Activated CD4-positive, alpha-beta T cell treated with anti-CD3 and anti-CD28 coated beads, Interleukin-2, Interleukin-6, amounts not matched to agents 100 ng/mL and 50 ng/mL, durations not matched to agents 16 hours and 8 hours (primary cell): ENCODE results near the gene SULT2B1.
A peak's percentile ranks its signal among the peaks of the same experiment; 100 is the strongest.
"Not testable (repeated sequence)": the region's sequence is repeated elsewhere in the genome, so short reads cannot be mapped to it uniquely, and the experiment has no call there.

ENCODE experiments used
- DNase-seq: peaks from one replicate; pipeline ENCODE4 v3.0.0-alpha.2; 2020

The SULT2B1 gene

DNA sequence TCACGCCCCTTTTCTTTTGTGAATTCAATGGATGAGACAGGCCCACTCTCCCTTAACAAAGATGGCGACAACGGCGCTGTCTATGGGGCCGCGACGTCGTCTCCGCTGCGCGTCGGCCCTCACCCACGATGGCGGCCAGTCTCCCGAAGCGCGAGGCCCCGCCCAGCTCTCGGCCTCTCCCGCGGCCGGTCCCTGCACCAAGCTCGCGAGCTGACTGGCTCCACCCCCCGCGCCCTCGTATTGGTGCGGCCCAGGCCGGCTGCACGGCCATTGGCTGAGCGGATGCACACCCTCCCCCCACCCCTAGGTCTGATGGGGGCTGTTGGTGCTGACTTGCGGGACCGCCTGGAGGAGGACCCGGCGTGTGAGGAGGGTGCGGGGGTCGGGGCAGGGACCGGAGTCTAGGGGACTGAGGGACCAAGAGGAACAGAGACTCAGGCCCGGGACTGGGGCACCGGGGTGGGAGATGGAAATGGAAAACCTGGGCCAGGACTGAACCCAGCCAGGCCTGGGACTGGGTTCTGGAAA, 72.2 kb downstream of the SULT2B1 start:
- peak; percentile 98 for DNase-seq

DNA sequence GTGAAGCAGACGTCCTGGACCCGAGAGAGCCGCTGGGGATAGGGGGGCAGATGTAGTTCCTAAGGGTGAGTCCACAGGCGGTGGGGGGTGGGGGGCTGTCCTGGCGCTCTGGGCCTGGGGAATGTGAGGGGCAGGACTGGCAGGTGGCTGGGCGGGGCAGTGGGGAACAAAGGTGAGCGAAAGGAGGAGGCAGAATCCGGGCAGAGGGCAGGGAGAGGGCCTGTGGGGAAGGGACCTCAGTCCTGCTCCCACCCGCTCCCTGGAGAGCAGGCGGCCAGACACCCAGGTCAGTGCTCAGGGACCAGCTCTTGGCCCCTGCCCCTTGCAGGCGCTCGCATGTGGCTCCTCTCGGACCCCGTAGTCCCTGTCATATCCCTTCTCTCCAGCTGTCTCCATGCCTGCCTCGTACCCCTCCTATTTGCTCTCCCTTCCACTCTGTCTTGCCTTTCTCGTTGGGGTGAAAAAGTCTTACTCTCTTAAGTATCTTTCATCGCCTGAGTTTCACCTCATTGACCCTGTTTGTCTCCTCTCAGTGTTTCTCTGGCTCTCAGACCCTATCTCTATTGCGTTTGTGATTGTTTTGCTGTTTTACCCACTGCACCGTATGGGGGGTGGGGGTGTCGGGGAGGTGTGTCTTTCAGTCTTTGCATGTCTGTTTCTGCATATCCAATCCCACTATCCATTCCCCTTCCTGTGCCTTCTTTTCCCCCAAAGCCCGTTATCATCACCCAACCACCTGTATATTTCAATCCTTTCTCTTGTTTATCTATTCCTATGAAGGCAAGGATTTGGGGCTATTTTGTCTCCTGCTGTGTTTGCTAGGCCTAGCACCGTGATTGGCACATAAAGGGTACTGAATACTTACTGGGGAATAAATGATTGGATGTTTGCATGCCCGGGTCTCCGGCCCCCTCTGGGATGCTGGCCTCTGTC, 73.1 kb downstream of the SULT2B1 start:
- no peak for DNase-seq

DNA sequence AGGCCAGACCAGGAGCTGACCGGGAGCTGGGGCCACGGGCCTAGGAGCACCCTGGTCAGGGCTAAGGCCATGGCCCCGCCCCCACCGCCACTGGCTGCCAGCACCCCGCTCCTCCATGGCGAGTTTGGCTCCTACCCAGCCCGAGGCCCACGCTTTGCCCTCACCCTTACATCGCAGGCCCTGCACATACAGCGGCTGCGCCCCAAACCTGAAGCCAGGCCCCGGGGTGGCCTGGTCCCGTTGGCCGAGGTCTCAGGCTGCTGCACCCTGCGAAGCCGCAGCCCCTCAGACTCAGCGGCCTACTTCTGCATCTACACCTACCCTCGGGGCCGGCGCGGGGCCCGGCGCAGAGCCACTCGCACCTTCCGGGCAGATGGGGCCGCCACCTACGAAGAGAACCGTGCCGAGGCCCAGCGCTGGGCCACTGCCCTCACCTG, 73.9 kb downstream of the SULT2B1 start:
- DNase-seq: no peak

DNA sequence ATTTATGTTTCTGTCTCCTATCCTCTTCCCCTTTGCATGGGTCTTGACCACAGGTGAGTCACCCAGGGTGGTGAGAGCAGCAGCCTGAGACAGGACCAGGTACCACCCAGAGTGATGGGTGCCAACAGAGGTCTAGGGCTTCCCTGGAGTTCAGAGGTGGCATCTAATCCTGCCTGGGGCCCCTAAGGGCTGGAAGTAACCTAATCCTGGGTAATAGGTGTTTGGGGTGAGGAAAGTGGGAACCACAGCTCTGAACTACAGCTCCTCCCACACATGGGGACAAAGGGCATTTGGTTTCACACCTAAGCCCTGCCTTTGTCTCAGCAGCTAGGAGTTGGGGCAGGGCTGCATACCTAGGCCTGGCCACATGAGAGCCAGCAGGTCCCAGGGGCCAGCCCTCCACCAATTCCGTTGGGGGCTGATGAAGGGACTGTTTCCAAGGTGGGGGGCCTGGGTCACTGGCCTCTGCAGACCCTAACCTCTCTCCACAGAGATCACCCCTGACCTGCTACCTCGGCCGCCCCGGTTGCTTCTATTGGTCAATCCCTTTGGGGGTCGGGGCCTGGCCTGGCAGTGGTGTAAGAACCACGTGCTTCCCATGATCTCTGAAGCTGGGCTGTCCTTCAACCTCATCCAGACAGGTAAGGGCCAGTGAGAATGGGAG, 75.4 kb downstream of the SULT2B1 start:
- DNase-seq: no peak

DNA sequence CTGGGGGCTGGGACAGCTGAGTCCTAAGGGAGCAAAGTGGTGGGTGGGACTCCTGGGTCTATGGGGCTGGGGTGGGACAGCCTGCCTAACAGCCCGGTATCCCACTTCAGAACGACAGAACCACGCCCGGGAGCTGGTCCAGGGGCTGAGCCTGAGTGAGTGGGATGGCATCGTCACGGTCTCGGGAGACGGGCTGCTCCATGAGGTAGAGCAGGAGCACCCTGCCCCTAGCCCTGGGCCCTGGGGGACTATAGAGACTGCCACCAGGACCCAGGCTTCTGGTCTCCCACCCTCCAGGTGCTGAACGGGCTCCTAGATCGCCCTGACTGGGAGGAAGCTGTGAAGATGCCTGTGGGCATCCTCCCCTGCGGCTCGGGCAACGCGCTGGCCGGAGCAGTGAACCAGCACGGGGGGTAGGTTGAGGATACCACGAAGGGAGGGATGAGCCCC, 75.9 kb downstream of the SULT2B1 start:
- DNase-seq: no peak

DNA sequence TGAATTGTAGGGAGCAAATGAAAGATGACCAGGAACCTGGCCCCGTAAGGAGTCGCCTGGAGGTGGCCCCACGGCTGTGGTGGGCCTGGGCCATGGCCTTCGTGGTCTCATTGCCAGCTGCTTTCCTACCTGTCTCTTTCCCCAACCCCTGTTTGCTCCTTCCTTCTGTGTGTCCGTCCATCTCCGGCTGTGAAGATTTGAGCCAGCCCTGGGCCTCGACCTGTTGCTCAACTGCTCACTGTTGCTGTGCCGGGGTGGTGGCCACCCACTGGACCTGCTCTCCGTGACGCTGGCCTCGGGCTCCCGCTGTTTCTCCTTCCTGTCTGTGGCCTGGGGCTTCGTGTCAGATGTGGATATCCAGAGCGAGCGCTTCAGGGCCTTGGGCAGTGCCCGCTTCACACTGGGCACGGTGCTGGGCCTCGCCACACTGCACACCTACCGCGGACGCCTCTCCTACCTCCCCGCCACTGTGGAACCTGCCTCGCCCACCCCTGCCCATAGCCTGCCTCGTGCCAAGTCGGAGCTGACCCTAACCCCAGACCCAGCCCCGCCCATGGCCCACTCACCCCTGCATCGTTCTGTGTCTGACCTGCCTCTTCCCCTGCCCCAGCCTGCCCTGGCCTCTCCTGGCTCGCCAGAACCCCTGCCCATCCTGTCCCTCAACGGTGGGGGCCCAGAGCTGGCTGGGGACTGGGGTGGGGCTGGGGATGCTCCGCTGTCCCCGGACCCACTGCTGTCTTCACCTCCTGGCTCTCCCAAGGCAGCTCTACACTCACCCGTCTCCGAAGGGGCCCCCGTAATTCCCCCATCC, 76.7 kb downstream of the SULT2B1 start:
- no peak for DNase-seq

DNA sequence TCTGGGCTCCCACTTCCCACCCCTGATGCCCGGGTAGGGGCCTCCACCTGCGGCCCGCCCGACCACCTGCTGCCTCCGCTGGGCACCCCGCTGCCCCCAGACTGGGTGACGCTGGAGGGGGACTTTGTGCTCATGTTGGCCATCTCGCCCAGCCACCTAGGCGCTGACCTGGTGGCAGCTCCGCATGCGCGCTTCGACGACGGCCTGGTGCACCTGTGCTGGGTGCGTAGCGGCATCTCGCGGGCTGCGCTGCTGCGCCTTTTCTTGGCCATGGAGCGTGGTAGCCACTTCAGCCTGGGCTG, 77.3 kb downstream of the SULT2B1 start:
- no peak for DNase-seq

DNA sequence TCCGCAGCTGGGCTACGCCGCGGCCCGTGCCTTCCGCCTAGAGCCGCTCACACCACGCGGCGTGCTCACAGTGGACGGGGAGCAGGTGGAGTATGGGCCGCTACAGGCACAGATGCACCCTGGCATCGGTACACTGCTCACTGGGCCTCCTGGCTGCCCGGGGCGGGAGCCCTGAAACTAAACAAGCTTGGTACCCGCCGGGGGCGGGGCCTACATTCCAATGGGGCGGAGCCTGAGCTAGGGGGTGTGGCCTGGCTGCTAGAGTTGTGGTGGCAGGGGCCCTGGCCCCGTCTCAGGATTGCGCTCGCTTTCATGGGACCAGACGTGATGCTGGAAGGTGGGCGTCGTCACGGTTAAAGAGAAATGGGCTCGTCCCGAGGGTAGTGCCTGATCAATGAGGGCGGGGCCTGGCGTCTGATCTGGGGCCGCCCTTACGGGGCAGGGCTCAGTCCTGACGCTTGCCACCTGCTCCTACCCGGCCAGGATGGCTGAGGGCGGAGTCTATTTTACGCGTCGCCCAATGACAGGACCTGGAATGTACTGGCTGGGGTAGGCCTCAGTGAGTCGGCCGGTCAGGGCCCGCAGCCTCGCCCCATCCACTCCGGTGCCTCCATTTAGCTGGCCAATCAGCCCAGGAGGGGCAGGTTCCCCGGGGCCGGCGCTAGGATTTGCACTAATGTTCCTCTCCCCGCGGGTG, 77.8 kb downstream of the SULT2B1 start:
- DNase-seq: no peak

DNA sequence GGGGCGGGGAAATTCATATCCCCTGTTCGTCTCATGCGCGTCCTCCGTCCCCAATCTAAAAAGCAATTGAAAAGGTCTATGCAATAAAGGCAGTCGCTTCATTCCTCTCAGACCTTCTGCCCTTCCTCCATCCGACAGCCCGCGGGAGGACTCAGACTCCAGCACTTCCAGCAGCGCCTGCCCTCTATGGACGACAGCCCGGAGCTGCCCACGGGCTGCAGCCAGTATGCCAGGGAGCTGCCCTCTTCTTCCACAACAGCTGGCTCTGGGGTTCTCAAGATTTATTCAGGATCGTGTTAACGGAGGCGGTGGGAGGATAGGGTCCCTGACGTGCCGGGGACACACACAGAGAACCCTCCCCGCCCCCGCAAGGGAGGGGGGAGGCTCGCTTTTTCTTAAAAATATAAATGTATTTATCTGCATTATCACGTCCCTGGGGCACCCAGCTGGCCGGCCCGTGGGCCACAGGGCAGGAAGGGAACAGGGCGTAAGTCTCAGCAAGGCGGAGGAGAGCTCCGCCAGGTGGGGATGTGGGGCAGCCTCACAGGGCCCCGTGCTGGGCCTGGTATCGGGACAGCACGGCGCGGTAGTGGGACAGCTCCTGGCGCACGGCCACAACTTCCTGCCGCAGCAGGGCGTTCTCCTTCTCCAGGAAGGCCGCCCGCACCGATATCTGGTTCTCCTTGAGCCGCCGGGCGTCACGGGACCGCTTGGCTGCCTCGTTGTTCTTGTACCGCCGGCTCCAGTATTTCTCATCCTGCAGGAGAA, 78.5 kb downstream of the SULT2B1 start:
- no peak for DNase-seq

DNA sequence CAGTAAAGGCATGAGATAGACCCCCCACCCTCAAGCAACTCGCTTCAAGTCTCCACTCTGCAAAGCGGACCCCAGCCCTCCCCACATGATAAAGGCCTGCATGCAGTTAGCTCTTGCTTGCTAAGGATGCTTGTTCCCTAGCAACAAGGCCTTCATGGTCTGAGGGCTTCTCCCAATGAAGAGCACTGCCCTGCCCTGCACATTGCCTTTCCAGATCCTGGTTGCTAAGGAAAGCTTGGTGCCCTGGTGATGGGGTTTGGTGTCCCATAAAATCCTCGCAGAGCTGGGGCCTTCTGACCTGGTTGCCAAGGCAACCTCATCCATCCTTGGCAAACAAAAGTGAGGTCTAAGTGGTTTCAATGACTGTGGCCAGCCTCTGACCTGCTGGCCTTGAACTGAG, 79.3 kb downstream of the SULT2B1 start:
- DNase-seq: no peak

DNA sequence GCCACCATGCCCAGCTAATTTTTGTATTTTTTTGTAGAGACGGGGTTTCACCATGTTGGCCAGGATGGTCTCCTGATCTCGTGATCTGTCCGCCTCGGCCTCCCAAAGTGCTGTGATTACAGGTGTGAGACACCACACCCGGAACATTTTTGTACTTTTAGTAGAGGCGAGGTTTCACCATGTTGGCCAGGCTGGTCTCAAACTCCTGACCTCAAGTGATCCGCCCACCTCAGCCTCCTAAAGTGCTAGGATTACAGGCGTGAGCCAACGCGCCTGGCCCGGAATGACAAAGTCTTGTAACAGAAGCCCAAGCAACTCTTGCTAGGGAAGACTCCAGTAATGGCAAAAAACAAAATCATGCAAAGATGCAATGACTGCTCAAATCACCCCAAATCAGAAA, 80.3 kb downstream of the SULT2B1 start:
- not testable (repeated sequence) for DNase-seq

DNA sequence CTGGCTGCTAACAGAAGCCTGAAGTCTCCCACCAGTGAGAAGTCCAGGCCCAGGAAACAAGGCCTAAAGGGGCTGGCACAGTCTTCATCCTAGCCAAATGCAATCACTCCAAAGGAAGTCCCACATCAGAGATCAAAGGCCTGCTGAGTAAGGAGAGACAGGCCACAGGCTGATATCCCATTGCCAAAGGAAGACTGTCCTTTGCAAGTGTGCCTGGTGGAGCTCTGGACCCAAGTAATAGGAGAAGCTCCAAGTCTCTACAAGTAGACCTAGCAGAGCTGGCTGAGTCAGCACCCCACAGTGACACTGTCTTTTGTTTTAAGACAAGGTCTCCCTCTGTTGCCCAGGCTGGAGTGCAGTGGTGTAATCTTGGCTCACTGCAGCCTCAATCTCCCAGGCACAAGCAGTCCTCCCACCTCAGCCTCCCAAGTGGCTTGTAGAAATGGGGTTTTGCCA, 80.7 kb downstream of the SULT2B1 start:
- DNase-seq: no peak

DNA sequence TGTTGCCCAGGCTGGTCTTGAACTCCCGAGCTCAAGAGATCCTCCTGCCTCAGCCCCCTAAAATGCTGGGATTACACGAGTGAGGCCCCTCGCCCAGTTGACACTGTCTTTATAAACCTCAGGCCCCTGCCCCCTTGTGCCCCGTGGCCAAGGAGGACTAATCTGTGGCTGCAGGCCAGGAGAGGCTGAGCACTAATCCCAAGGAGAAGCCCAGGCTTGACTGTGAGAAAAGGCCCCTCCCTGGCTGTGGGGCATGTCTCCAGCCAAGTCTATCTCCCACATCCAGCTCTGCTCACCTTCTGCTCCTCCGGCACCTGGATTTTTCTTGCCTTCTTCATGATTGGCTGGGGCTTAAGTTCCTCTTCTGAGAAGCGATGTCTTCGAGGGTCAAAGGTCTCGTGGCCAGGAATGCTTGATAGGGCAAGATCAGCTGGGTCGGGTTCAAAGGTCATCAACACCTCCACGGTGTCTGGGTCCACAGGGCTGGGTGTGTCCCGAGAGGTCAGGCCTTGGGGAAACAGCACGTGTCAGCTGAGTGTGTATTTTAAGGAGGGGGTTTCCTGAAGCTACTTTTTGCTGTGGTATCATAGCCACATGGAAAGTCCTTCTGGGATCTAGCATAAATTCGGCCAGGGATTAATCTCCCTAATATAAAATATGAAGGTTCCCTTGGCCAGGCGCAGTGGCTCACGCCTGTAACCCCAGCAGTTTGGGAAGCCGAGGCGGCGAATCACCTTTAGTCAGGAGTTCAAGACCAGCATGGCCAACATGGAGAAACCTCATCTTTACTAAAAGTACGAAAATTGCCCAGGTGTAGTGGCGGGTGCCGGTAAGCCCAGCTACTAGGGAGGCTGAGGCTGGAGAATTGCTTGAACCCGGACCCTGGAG, 81.4 kb downstream of the SULT2B1 start:
- no peak for DNase-seq

DNA sequence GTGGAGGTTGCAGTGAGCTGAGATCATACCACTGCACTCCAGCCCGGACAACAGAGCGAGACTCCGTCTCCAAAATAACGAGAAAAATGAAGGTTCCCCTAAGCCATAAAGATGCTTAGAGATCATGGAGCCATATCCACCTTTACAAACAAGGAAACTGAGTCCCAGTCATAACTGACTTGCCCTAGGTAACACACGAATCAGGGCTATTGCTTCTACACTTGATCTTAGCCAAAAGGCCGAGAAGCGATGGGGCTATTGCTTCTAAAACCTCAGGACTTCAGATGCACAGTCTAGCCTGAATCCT, 82.0 kb downstream of the SULT2B1 start:
- DNase-seq: no peak

DNA sequence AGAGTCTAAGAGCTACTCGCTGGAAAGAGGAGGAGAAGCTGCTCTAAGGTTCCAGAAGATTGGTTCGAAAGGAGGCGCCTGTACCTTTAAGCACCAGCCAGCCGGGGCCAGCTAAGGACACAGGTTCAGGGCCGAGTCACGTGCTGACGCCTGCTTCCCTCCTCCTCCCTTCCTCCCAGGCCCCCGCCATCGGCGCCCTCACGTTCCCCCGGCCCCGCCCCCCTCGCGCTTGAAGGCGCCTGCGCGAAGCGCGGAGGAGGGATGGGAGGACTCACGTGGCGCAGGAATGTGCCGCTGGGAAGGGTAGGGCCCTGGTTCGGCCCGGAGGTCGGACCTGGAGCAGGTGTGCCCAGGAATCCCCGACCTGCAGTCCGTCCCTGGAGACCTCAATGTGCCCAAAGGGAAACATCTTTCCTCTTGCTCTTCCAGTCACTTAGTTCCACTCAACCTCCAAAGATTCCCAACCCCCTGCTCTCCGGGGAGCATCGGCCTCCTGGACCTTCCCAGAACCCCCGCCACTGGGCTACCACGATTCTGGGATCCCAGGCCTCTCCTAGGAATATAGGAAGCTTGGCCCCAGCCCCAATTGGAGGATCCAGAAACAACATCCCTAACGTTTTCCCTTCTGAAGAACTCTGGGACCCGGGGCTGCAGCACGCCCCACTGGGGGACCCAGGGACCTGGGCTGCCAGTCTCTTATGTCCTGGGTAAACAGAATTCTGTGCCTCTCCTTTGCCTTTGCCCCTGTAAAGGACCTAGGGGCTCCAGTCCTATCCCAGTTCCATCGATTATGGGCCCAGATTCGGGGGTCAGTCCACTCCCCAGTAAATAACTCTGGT, 82.7 kb downstream of the SULT2B1 start:
- DNase-seq: peak; percentile 94

DNA sequence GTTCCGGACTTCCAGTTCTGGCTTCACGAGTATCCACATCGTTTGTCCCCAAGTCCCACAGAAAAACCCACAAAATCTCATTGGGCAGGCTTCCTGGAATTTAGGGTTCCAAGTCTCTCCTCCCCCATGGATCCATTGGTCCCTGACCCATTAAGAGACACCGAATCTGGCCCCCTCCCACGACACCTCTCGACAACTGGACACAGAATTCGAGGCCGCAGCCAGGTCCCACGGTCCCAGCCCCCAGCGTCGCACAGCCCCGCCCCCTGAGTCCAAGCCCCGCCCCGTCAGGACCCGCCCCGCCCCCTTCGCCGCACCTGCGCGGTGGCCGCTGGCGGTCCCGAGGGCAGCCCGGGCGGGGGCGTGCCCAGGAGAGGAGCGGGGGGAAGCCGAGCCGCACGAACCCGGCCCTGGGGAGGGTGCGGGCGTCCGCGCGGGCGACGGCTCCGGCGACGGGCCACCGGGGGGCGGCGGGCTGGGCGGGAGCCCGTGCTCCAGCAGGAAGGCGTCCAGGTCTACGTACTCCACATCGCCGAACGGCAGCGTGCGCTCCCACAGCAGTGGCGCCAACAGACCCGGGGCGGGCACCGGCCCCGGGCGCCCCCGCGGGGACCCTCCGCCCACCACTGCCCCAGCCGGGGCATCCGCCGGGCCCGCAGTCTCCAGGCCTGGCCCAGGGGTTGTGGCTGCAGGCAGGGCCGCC, 83.4 kb downstream of the SULT2B1 start:
- peak; percentile 82 for DNase-seq

DNA sequence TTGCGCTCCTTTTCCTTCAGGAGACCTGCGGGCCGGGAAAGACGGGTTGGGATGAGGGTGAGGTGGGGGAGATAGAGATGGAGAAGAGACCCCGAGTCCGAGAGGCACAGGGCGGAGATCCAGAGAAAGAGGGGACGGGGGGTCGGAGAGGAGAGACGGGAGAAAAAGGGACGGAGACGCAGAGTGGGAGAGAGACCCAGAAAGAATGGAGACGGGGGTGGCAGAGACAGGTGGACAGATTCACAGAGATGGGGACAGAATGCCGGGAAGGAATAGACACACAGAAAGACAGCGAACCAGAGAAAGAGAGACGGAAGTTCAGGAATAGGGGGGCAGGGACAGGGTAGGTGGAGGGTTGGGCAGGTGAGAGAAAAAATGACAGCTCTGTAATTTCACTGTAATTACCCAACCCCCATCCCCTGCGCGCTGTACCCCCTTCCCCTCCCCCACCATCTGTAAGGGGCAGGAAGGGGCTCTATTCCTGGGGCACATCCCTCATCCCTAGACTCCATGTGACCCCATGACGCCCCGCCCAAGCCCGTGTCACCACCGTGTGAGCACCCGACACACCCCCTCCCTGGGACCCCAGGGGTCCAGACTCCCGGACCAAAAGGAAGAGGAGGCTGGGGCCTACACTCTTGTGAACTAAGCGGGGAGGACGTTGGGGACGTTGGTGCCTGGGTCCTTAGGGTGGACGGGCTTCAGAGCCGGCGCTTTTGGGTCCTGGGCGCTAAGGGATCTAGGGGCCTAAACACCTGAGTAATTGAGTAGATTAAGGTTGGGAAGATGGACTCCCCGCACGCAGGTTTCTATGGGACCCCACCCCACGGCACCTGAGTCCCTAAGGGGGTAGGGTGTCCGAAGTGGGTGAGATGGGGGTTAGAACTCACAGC, 84.2 kb downstream of the SULT2B1 start:
- DNase-seq: no peak

DNA sequence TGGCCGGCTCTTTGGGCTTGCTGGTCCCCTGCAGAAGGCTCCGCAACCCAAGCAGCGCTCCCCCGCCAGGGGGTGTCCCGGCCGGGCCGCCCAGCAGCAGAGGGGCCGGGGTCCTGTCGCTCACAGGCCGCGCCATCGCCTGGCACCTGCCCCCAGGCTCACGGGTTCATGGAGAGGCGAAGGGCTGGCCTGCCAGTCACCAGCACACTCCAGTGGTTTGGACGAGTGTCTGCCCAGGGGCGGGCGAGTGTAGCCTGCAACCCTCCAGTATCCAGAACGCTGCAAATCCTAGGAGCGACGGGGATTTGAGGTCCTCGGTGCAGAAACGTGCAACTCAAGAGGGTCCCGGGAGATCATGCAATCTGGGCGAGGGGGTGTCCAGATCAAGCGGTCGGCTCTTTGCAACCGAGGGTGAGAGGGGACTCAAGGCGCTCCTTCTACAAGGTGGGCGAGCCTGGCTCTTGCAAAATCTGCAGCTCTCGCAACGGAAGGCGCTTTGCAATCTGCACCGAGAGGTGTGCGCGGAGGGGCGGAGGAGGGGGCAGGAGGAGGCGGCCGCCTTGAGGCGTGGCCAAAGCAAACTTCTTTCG, 85.0 kb downstream of the SULT2B1 start, which contains the start of gene DBP:
TSS of gene DBP (minus strand) at position 521 of the 590 bp plus-strand sequence. CDS start at position 136, 385 bp downstream.
- DNase-seq: no peak
